Erythroblast (primary cell): ENCODE results near the gene MYH9.
"Not testable (repeated sequence)": the region's sequence is repeated elsewhere in the genome, so short reads cannot be mapped to it uniquely, and the experiment has no call there.

Source experiments
- DNase-seq, 2 experiments: peaks; one replicate each; lab custom pipeline; 2025; lab: John Stamatoyannopoulos, UW
- GATA1 ChIP-seq: IDR thresholded peaks from 2 replicates; pipeline ENCODE4 v1.6.1; 2011; ENCODE audit warnings: low read depth, mild to moderate bottlenecking, control low read depth, low read length, moderate library complexity
- POLR2A ChIP-seq: IDR thresholded peaks from 2 replicates; pipeline ENCODE4 v1.6.1; 2011; ENCODE audit warnings: mild to moderate bottlenecking, low read length

Gene MYH9

DNA sequence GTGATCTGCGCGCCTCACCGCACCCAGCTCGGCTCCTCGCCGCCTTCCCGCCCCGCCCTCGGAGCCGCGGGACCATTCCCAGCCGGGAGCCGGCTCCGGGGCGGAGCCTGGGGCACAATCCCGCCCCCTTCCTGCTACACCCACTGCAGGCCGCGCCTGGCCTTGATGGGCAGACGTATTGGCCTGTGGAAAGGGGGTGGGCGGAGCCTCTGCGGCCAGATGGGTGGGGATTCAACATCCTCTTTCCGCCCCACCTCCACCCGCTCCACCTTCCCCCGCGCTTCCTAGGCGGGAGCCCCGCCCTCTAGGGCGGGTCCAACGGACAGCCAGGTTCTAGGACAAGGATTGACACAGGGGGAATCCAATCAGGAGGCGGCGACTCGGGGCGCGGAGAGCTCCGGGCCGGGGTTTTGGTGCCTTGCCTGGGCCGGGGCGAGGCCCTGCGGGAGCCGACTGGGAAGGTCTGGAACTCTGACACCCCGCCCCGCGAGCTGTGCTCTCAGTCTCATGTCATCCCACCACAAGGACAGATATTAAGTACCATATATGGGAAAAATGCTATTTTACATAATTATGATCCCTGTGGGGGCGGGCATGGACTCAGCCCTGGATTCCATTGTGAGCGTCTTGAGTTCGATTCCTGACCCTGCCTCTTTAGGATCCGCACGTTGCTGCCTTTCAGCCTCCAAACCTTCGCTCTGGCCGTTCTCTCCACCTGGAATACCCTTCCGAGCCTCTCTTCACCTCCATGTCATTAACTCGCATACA lies at the start of gene MYH9:
MYH9 (minus strand) TSS at position 9 of the 768 bp plus-strand sequence. CDS start 38,731 bp downstream, outside the sequence.
- peak; percentile 81 for TF ChIP-seq POLR2A
- no peak for TF ChIP-seq GATA1

GRCh38 chr22:36435516-36436415 lies 48.0 kb upstream of the MYH9 start:
- TF ChIP-seq GATA1 (no peak), POLR2A (no peak)
- no peak for DNase-seq

More for the DNA sequence above, at the start of gene MYH9:
- DNase-seq: peak; percentile 100

- TF ChIP-seq POLR2A: no peak
- no peak for TF ChIP-seq GATA1
- no peak for DNase-seq
Observed at GRCh38 chr22:36433318-36434231, 45.8 kb upstream of the MYH9 start.

DNA sequence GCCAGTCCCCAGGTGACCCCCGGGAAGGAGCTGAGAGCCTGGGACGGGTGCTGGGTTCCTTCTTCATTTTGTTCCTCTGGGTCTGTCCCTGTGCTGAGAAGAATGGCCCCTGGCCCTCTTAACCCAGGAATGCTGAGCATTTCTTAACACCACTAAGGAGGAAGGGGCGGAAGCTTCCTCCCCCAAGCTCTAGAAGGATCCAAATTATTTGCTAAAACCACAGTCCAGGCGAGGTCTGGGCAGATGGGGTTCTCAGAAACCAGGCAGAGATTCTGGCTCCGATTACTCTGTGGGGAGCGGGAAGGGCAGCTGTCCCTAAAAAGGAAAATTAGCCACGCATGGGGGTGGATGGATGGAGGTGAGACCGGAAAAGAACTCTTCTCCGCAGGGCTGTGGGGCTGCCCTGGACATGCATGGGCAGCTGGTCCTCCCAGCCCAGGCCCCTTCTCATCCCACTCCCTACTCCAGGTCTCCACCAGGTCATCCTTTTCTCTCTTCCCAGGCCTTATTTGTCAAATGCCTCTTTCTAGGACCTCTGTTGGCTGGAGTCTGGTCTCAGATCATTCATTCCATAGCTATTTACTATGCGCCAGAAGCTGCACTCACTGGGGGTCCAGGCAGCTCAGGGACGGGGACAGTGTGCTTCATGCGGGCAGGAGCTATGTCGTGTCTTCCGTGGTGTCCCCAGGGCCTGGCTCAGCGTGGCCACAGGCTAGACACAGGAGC lies 45.0 kb upstream of the MYH9 start:
- TF ChIP-seq POLR2A: no peak
- TF ChIP-seq GATA1: no peak
- DNase-seq: no peak

DNA sequence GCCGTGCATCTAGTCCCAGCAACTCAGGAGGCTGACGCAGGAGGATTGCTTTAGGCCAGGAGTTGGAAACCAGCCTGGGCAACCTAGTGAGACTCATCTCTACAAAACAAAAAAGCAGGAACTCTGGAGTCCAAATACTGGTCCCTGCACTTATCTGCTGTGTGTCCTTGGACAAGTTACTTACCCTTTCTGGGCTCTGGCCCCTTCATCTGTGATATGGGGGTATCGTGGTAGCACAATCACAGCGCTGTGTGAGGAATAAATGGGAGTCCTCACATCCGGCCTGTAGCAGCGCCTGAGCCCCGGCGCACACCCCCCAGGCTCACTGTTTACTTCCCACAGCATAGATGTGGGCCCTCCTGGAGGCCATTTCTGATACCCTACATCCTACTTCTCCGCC lies 44.2 kb upstream of the MYH9 start:
- no peak for DNase-seq
- no peak for TF ChIP-seq GATA1
- TF ChIP-seq POLR2A: no peak

GRCh38 chr22:36430863-36431262 lies 43.1 kb upstream of the MYH9 start:
- TF ChIP-seq POLR2A: no peak
- TF ChIP-seq GATA1: no peak
- DNase-seq: no peak

DNA sequence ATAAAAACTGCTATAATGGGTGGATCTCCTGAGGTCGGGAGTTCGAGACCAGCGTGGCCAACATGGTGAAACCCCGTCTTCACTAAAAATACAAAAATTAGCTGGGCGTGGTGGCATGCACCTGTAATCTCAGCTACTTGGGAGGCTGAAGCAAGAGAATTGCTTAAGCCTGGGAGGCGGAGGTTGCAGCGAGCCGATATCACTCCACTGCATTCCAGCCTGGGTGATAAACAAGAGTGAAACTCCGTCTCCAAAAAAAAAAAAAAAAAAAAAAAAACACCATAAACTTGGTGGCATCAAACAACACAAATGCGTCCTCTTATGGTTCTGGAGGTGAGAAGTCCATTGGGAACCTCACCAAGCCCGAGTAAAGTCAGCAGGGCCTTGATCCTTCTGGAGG lies 40.2 kb upstream of the MYH9 start:
- not testable (repeated sequence) for DNase-seq

DNA sequence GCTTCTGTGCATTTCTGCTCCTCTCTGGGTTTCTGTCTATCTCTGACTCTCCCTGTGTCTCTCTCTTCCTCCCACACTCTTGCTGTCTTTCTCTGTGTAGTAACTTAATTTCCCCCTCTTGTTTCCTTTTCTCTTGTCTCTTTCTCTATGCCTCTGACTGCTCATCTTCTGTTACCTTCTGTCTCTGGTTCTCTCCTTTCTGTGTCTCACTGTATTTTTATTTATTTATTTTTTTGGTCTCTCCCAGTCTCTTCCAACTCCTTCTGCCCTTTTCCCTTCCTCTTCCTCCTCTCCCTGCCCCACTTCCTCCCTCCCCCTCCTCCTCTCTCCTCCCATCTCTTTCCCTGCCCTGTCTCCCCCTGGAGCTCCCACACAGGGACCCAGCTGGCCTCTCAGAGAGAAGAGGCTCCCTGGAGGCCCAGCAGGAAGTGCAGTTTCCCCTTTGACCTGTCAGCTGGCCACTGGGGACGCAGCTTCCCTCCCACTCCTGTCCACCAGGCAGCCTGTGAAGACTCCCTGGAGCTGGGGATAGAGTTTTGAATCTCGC lies 38.3 kb upstream of the MYH9 start:
- TF ChIP-seq POLR2A (no peak), GATA1 (no peak)
- DNase-seq: peak in 1 of 2 experiments; percentile 34

DNA sequence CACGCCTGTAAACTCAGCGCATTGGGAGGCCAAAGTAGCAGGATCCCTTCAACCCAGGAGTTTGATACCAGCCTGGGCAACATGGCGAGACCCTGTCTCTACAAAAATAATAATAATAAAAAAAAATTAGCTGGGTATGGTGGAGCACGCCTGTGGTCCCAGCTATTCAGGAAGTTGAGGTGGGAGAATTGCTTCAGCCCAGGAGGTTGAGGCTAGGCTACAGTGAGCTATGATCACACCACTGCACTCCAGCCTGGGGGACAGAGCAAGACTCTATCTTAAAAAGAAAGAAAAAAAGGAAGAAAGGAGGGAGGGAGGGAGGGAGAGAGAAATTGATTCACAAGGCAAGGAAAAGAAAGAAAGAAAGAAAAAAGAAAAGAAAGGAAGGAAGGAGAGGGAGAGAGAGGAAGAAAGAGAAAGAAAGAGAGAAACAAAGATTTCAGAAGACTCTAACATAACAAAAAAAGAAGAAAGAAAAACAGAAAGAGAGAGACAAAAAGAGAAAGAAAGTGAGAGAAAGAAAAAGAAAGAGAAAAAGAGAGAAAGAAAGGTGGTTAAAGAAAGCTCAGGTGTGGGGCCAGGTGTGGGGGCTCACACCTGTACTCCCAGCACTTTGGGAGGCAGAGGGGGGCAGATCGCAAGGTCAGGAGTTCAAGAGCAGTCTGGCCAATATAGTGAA lies 37.3 kb upstream of the MYH9 start:
- TF ChIP-seq POLR2A (no peak), GATA1 (no peak)
- DNase-seq: no peak

DNA sequence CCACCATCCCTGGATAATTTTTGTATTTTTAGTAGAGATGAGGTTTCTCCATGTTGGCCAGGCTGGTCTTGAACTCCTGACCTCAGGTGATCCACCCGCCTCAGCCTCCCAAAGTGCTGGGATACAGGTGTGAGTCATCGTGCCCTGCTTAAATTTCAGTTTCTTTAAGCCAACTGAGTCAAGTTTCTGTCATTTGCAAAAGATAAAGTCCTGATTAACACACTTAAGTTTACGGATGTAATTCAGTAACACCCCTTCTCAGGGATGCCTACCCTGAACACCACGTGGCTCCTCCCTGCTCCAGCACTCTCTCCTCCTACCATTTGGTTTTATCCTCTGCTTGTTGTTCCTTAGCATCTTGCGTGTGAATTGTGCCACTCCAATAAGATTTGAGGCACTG lies 36.7 kb upstream of the MYH9 start:
- not testable (repeated sequence) for DNase-seq

- no peak for TF ChIP-seq GATA1
- no peak for TF ChIP-seq POLR2A
- no peak for DNase-seq
Observed at GRCh38 chr22:36423461-36424404, 36.0 kb upstream of the MYH9 start.
